Measurements from ENCODE around the gene GNB1. TPM values are rescaled to one million over a fixed set of nuclear protein-coding genes. Genes with fewer than 3 reads are reported as not detected.

The GNB1 gene
- total RNA-seq, 1 experiment from 2014 or later: 400 TPM

- H3K4me1 ChIP-seq (ENCODE audit: insufficient read depth, low read length): no peaks in the 10 kb centered on the region
- no peak overlapping the region for H4K91ac ChIP-seq (ENCODE audit: insufficient read length, low read depth, low read length)
- DNase-seq: no peak
- no peaks in the 10 kb centered on the region for H3K9me3 ChIP-seq (ENCODE audit: control insufficient read depth, low read depth, low read length)
- H4K20me1 ChIP-seq (ENCODE audit: control insufficient read depth, insufficient read depth, insufficient read length): no peaks in the 10 kb centered on the region
- H3K23me2 ChIP-seq (ENCODE audit: insufficient read length, low read depth, low read length, poor library complexity, severe bottlenecking): no peaks in the 10 kb centered on the region
- Mint-ChIP-seq H3K27me3 (ENCODE audit: low read depth) (no peaks in the 10 kb centered on the region; the same call in 1 of the 2 replicates), H3K36me3 (ENCODE audit: insufficient read depth in 1 of 3, low read depth in 3 of 3) (peaks cover 37 to 79% (median 70%) of the 10 kb centered on the region in 3 experiments; a peak in 6 of 7 replicates), H3K27ac (peak overlapping the region in 1 of 3 experiments; percentile 74; a peak in 1 of 7 replicates), H3K4me3 (no peak overlapping the region), H3K9me3 (no peaks in the 10 kb centered on the region; a peak in 1 of 5 replicates), H3K4me1 (no peaks in the 10 kb centered on the region; a peak in 2 of 4 replicates)
- no peaks in the 10 kb centered on the region for H3K27me3 ChIP-seq (ENCODE audit: insufficient read depth, low read length)
- no peak overlapping the region for H3K4ac ChIP-seq (ENCODE audit: low read depth, low read length)
- H2BK20ac ChIP-seq (ENCODE audit: low read depth, low read length, poor library complexity, severe bottlenecking): no peak overlapping the region
- H3K4me2 ChIP-seq (ENCODE audit: insufficient read depth, insufficient read length, low read length): no peak overlapping the region
- H3K79me1 ChIP-seq (ENCODE audit: insufficient read depth, low read depth, low read length, poor library complexity, severe bottlenecking): peaks cover 6% of the 10 kb centered on the region
- no peak overlapping the region for H3K23ac ChIP-seq (ENCODE audit: insufficient read length, low read depth, low read length)
- H2AK5ac ChIP-seq (ENCODE audit: insufficient read length, low read length): no peak overlapping the region
- H3K27ac ChIP-seq (ENCODE audit: insufficient read length, low read depth, low read length): no peak overlapping the region
- no peak overlapping the region for H2BK12ac ChIP-seq (ENCODE audit: insufficient read length, low read depth, low read length)
- no peak overlapping the region for H2AFZ ChIP-seq (ENCODE audit: low read length)
- no peak overlapping the region for H2BK5ac ChIP-seq (ENCODE audit: insufficient read length, low read length)
- H3K18ac ChIP-seq (ENCODE audit: insufficient read length, low read depth, low read length): no peak overlapping the region
- no peak overlapping the region for H3T11ph ChIP-seq (ENCODE audit: low read length)
- H3K9ac ChIP-seq (ENCODE audit: extremely low read depth, insufficient read length, low read length): no peak overlapping the region
- H3K56ac ChIP-seq (ENCODE audit: insufficient read length, low read depth, low read length): no peak overlapping the region
- no peak overlapping the region for H2BK120ac ChIP-seq (ENCODE audit: low read depth, low read length, poor library complexity, severe bottlenecking)
- H3K79me2 ChIP-seq (ENCODE audit: insufficient read depth, low read length): no peaks in the 10 kb centered on the region; the same call in 1 of the 2 replicates
- no peak overlapping the region for H4K5ac ChIP-seq (ENCODE audit: insufficient read length, low read depth, low read length)
- H3K14ac ChIP-seq (ENCODE audit: insufficient read depth, low read length): no peak overlapping the region
- no CpG with 5 or more reads among the region's 33 CpGs for WGBS (ENCODE audit: extremely low coverage, insufficient read length, low lambda C conversion rate)
- H2BK15ac ChIP-seq (ENCODE audit: low read depth, low read length): no peak overlapping the region
- no peak for TF ChIP-seq CTCF (conservative IDR thresholded peaks at IDR 0.05)
- H4K8ac ChIP-seq (replicated peaks; ENCODE audit: insufficient read length, low read depth, low read length): no peak overlapping the region
Observed at GRCh38 chr1:1756661-1757421, 134.0 kb downstream of the GNB1 start.

Data from H9 (cell line).